ENCODE results near the gene BCL11A. TPM values are rescaled to one million over a fixed set of nuclear protein-coding genes. Genes with fewer than 3 reads are reported as not detected.

BCL11A gene
- total RNA-seq, 1 donor from 2014 or later = 27.1 TPM

DNA sequence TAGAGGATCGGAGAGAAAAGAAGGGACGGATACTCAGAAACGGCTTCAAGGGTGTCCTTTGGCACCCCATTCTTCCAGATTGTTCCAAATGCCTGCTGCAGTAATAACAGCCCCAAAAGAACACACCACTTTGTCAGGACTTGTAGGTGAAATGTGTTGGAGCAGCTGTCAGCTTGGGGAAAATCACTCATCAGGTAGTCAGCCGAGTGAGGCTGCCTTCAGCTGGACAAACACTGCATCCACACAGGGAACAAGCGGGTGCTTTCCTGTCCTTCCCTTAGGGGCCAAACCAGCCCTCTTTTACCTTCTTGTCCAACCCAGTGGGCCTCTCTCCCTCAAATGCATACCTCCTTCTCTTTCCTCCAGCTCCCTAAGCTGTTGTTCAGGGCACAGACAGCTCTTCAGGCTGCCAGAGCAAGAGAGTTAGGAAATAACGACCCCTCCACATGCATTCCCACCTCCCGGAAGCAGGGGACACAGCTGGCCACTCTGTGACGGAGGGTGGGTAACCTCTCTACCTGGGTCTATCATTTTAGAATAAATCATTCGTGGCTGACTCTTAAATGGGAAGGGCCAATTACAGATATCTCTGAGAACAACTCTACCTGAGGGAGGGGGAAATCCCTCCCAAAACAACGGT is 48.1 kb downstream of the BCL11A start:
- H3K27ac ChIP-seq (replicated peaks) = peak overlapping the region; percentile 66
- intact Hi-C loops (cut with micrococcal nuclease) = no loop called here
- peaks cover 71% of the 10 kb centered on the region for H3K4me1 ChIP-seq
- TF ChIP-seq, protein P1, sequence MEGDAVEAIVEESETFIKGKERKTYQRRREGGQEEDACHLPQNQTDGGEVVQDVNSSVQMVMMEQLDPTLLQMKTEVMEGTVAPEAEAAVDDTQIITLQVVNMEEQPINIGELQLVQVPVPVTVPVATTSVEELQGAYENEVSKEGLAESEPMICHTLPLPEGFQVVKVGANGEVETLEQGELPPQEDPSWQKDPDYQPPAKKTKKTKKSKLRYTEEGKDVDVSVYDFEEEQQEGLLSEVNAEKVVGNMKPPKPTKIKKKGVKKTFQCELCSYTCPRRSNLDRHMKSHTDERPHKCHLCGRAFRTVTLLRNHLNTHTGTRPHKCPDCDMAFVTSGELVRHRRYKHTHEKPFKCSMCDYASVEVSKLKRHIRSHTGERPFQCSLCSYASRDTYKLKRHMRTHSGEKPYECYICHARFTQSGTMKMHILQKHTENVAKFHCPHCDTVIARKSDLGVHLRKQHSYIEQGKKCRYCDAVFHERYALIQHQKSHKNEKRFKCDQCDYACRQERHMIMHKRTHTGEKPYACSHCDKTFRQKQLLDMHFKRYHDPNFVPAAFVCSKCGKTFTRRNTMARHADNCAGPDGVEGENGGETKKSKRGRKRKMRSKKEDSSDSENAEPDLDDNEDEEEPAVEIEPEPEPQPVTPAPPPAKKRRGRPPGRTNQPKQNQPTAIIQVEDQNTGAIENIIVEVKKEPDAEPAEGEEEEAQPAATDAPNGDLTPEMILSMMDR (IDR thresholded peaks at IDR 0.05; ENCODE audit: borderline replicate concordance) = no peak
- H3K9me3 ChIP-seq (replicated peaks) = no peaks in the 10 kb centered on the region
- peaks cover 13% of the 10 kb centered on the region for H3K27me3 ChIP-seq (ENCODE audit: low read depth)
- DNase-seq = no peak
- H3K4me3 ChIP-seq = no peak overlapping the region
- no peaks in the 10 kb centered on the region for H3K36me3 ChIP-seq

DNA sequence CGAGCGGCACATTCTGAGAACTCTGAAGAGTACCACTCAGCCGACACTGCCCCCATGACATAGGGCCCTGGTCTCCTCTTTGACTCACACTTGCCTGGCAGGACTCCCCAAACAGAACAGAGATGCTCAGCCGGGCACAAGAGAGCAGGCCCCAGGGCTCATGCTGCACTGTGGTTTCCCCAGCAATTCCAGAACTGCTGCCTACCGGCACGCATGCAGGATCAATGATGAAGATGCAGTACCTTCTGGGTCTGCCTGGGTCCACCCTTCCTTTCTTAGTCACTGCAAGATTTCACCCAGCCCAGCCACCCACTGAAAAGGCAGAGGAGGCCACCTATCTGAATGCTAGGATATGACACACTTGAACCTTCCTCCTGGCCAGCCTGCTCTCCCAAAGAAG is 49.4 kb downstream of the BCL11A start:
- Histone ChIP-seq H3K4me3 (no peak overlapping the region), H3K4me1 (peaks cover 80% of the 10 kb centered on the region), H3K9me3 (replicated peaks) (no peaks in the 10 kb centered on the region), H3K36me3 (no peaks in the 10 kb centered on the region), H3K27ac (replicated peaks) (peak overlapping the region; percentile 66), H3K27me3 (ENCODE audit: low read depth) (peaks cover 16% of the 10 kb centered on the region)
- intact Hi-C loops (cut with micrococcal nuclease) = no loop called here
- TF ChIP-seq, protein P1 (IDR thresholded peaks at IDR 0.05; ENCODE audit: borderline replicate concordance) = peak; percentile 34
- no peak for DNase-seq

DNA sequence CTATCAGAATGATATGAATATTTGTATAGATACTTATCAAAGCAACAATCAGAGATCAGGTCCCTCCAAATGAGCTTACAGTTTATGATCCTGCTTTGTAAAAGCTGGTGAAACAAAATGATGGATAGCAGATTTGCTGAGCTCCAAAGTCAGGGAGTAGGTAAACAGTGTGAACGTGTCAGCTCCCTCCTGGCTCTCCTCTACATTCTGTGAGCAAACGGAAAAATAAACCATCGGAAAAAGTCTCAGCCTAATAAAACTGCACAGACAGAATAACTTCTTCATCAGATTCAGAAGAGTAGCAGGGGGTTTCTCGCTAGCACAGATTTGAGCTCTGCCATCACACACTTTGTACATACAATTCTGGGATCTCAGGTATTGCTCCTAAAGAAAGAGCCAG is 51.3 kb downstream of the BCL11A start:
- TF ChIP-seq, protein P1 (IDR thresholded peaks at IDR 0.05; ENCODE audit: borderline replicate concordance) = no peak
- intact Hi-C loops (cut with micrococcal nuclease) = no loop called here
- no peak for DNase-seq
- peaks cover 16% of the 10 kb centered on the region for H3K27me3 ChIP-seq (ENCODE audit: low read depth)
- no peak overlapping the region for H3K4me3 ChIP-seq
- no peaks in the 10 kb centered on the region for H3K36me3 ChIP-seq
- no peaks in the 10 kb centered on the region for H3K9me3 ChIP-seq (replicated peaks)
- peaks cover 81% of the 10 kb centered on the region for H3K4me1 ChIP-seq
- H3K27ac ChIP-seq (replicated peaks) = no peak overlapping the region

DNA sequence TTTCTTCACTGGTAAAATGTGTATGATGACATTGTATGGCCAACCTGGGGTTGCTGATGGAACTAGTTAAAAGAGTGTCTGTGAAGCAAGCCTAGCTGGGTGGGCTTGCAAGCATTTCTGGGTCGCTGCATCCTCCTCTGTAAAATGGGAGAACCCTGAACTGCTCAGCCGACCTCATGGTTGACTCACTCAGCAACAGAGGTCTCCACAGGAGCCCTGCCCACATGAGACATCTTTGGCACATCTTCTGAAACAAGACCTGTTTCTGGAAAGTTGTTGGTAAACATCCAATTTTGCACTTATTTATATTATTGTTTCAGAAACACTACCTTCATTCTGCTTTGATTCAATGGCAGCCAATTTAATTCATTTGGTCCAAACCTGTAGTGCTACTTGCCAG is 52.6 kb downstream of the BCL11A start:
- Histone ChIP-seq H3K27ac (replicated peaks) (no peak overlapping the region), H3K36me3 (no peaks in the 10 kb centered on the region), H3K4me3 (no peak overlapping the region), H3K4me1 (peaks cover 82% of the 10 kb centered on the region), H3K9me3 (replicated peaks) (no peaks in the 10 kb centered on the region), H3K27me3 (ENCODE audit: low read depth) (peaks cover 16% of the 10 kb centered on the region)
- TF ChIP-seq, protein P1 (IDR thresholded peaks at IDR 0.05; ENCODE audit: borderline replicate concordance) = no peak
- intact Hi-C loops (cut with micrococcal nuclease) = no loop called here
- no peak for DNase-seq

DNA sequence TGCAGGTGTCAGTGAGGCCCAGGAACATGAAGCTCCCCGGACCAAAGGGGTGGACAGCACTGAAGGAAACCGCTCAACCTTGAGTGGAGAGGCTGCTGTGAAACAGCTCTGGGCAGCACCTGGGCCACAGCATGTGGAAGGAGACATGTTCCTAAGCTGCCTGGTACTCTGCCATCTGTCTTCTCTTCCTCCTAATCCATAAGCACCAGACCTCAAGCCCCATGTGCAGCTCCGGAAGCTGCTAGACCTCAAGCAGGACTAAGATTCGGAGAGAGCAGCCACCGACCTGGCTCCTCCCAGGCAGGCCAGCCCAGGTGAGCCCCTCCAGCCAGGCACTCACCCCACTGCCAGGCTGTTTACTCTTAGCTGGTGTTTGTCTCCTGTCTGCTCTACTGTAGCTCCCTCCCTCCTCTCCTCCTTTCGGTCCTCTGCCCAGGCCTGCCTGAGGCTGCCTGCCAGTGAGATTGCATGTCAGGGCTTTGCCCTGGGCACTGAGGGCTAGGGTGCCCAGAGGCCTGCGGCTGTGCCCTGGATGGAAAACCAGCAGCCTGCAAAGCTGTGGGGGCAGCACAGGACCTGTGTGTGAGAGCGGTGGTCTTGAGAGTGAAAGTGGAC is 53.7 kb downstream of the BCL11A start:
- no peak overlapping the region for H3K4me3 ChIP-seq
- H3K4me1 ChIP-seq = peaks cover 78% of the 10 kb centered on the region
- TF ChIP-seq, protein P1 (IDR thresholded peaks at IDR 0.05; ENCODE audit: borderline replicate concordance) = no peak
- no peaks in the 10 kb centered on the region for H3K36me3 ChIP-seq
- no peaks in the 10 kb centered on the region for H3K9me3 ChIP-seq (replicated peaks)
- peaks cover 11% of the 10 kb centered on the region for H3K27me3 ChIP-seq (ENCODE audit: low read depth)
- intact Hi-C loops (cut with micrococcal nuclease) = no loop called here
- peak; percentile 40 for DNase-seq
- peak overlapping the region; percentile 53 for H3K27ac ChIP-seq (replicated peaks)

All from left ventricle myocardium inferior (tissue), 1 donor.